ENCODE data around the gene DNM2. TPM values are rescaled to one million over a fixed set of nuclear protein-coding genes. Genes with fewer than 3 reads are reported as not detected.
A peak's percentile ranks its signal among the peaks of the same experiment; 100 is the strongest.
"Not testable (repeated sequence)": the region's sequence is repeated elsewhere in the genome, so short reads cannot be mapped to it uniquely, and the experiment has no call there.

DNM2 gene
- total RNA-seq, 1 experiment from 2014 or later, result 80.3 TPM

- DNase-seq (ENCODE audit: low read depth), result no peak
Observed at GRCh38 chr19:10858204-10858828, 140.4 kb downstream of the DNM2 start.

GRCh38 chr19:10861103-10861651, 143.3 kb downstream of the DNM2 start:
- DNase-seq (ENCODE audit: low read depth), result no peak

- DNase-seq (ENCODE audit: low read depth), result no peak
Observed at GRCh38 chr19:10862561-10863106, 144.8 kb downstream of the DNM2 start.

- peak; percentile 53 for DNase-seq (ENCODE audit: low read depth)
Observed at GRCh38 chr19:10863107-10863717, 145.3 kb downstream of the DNM2 start.

- peak; percentile 68 for DNase-seq (ENCODE audit: low read depth)
Observed at GRCh38 chr19:10864538-10864899, 146.6 kb downstream of the DNM2 start.

GRCh38 chr19:10866495-10866894, 148.6 kb downstream of the DNM2 start:
- no peak for DNase-seq (ENCODE audit: low read depth)

GRCh38 chr19:10868872-10869547, 151.1 kb downstream of the DNM2 start:
- no peak for DNase-seq (ENCODE audit: low read depth)

- not testable (repeated sequence) for DNase-seq (ENCODE audit: low read depth)
Observed at GRCh38 chr19:10869872-10870311, 152.0 kb downstream of the DNM2 start.

GRCh38 chr19:10870501-10870954, 152.6 kb downstream of the DNM2 start:
- DNase-seq (ENCODE audit: low read depth), result no peak

GRCh38 chr19:10870955-10871603, 153.2 kb downstream of the DNM2 start, which contains the start of gene CARM1:
Gene CARM1 (plus strand): TSS chr19:10871553. CDS start chr19:10871703, 150 bp downstream.
- DNase-seq (ENCODE audit: low read depth), result peak; percentile 97

- DNase-seq (ENCODE audit: low read depth), result no peak
Observed at GRCh38 chr19:10871711-10872545, 154.0 kb downstream of the DNM2 start.

GRCh38 chr19:10872546-10873107, 154.7 kb downstream of the DNM2 start:
- DNase-seq (ENCODE audit: low read depth), result no peak

GRCh38 chr19:10874024-10874423, 156.1 kb downstream of the DNM2 start:
- no peak for DNase-seq (ENCODE audit: low read depth)

- DNase-seq (ENCODE audit: low read depth), result no peak
Observed at GRCh38 chr19:10876459-10877240, 158.8 kb downstream of the DNM2 start.

- DNase-seq (ENCODE audit: low read depth), result not testable (repeated sequence)
Observed at GRCh38 chr19:10877608-10878007, 159.7 kb downstream of the DNM2 start.

GRCh38 chr19:10878253-10878652, 160.4 kb downstream of the DNM2 start:
- DNase-seq (ENCODE audit: low read depth), result no peak

Measured in LHCN-M2 (cell line).